ENCODE data around the gene USP34. TPM values are rescaled to one million over a fixed set of nuclear protein-coding genes. Genes with fewer than 3 reads are reported as not detected.

Gene USP34
- total and polyA plus RNA-seq, 9 of the 15 experiments (the other 6 are each of a cell fraction or from before 2014, with no cell fraction given): 19.8 to 108 (median 67.8) TPM

- intact Hi-C loops (cut with micrococcal nuclease): no loop called here
- no peak overlapping the region for H3K4me3 ChIP-seq
- no peak for FAIRE-seq
- H3K9ac ChIP-seq (ENCODE audit: insufficient read depth in 1 of 2, low read depth in 2 of 2, low read length in 2 of 2): no peak overlapping the region
- H3K9me1 ChIP-seq (ENCODE audit: control insufficient read depth, insufficient read depth, low read length): no peaks in the 10 kb centered on the region
- peaks cover 88% of the 10 kb centered on the region for H3K36me3 ChIP-seq (ENCODE audit: control insufficient read depth, insufficient read depth, low read length)
- no TSS peak for BruUV-seq (replicated peaks)
- POLR2A ChIA-PET: interaction anchor here (0.6 to 0.9 kb wide), 2 partner anchors 46 to 582 kb away, joined by 3 read pairs; no protein-coding TSS in a partner anchor
- CTCF ChIA-PET (ENCODE audit: low intra/inter-chr PET ratio): no interaction called here
- H3K79me2 ChIP-seq (ENCODE audit: control insufficient read depth, insufficient read depth, low read length): no peaks in the 10 kb centered on the region
- no peak for ATAC-seq
- H3K9me3 ChIP-seq (replicated peaks; ENCODE audit: control insufficient read depth, insufficient read depth, low read depth, low read length): no peaks in the 10 kb centered on the region
- no peak overlapping the region for H3K27ac ChIP-seq (ENCODE audit: extremely low read depth, low read depth, low read length)
- H2AFZ ChIP-seq (ENCODE audit: low read depth, low read length): no peak overlapping the region
- H3K27me3 ChIP-seq (ENCODE audit: control insufficient read depth in 2 of 2, insufficient read depth in 2 of 2, low read length in 2 of 2): no peaks in the 10 kb centered on the region
- H3K4me1 ChIP-seq (replicated peaks in 1 of 2; ENCODE audit: control insufficient read depth in 2 of 2, insufficient read depth in 2 of 2, low read length in 2 of 2): no peaks in the 10 kb centered on the region
- no peak overlapping the region for H3K4me2 ChIP-seq (ENCODE audit: insufficient read depth, low read length)
- no peaks in the 10 kb centered on the region for H4K20me1 ChIP-seq (replicated peaks; ENCODE audit: control insufficient read depth, insufficient read depth, low read length)
- in situ Hi-C loops (cut with MboI): no loop called here
- 87% methylated on average over 7 of the region's 7 CpGs for WGBS (ENCODE audit: insufficient coverage, low coverage, missing lambda C conversion rate)
- DNase-seq (ENCODE audit: extremely low read depth in 1 of 4, low spot score in 3 of 4): no peak
- TF ChIP-seq CUX1 (CRISPR knock-in tag; IDR thresholded peaks at IDR 0.05) (no peak), ZNF384 (IDR thresholded peaks at IDR 0.05; ENCODE audit: low read depth, low read length) (no peak), PYGO2 (tag; IDR thresholded peaks at IDR 0.05) (no peak), CSDE1 (IDR thresholded peaks at IDR 0.05) (no peak), ZNF41 (CRISPR knock-in tag; conservative IDR thresholded peaks at IDR 0.05) (no peak), TEAD2 (tag; IDR thresholded peaks at IDR 0.05) (no peak), NR2F6 (CRISPR knock-in tag; IDR thresholded peaks at IDR 0.05) (no peak), KLF6 (CRISPR knock-in tag; IDR thresholded peaks at IDR 0.05; ENCODE audit: borderline replicate concordance) (no peak), HDAC3 (IDR thresholded peaks at IDR 0.05; ENCODE audit: borderline replicate concordance, partially characterized antibody) (no peak), POLR2B (IDR thresholded peaks at IDR 0.05; ENCODE audit: low read depth, partially characterized antibody) (no peak), ZNF23 (CRISPR knock-in tag; IDR thresholded peaks at IDR 0.05) (no peak), ARNT (IDR thresholded peaks at IDR 0.05) (no peak), DIDO1 (tag; IDR thresholded peaks at IDR 0.05; ENCODE audit: low read depth) (no peak)
These were observed 265.8 kb downstream of the USP34 start for GRCh38 chr2:61205132-61205531.

Measured in K562 (cell line).